Neural cell (in vitro differentiated cells): ENCODE measurements around the gene XK. TPM values are rescaled to one million over a fixed set of nuclear protein-coding genes. Genes with fewer than 3 reads are reported as not detected.

Experiments
- H2AFZ ChIP-seq: fragments of 200-600, 300-800 bp; sonication (generic), shearing (Covaris generic); 2 replicates; pipeline ENCODE4 v1.6.0; 2014; ENCODE audit warnings: low read depth, mild to moderate bottlenecking, antibody characterized with exemption, low read length, moderate library complexity
- H3F3A ChIP-seq: fragments of 200-600 bp; shearing (Covaris generic); 2 replicates; pipeline ENCODE4 v1.6.1; 2016; ENCODE audit warnings: mild to moderate bottlenecking, moderate library complexity, mixed read lengths, antibody characterized with exemption, low read length; ENCODE audit not compliant: insufficient read depth, poor library complexity, severe bottlenecking
- H3K27ac ChIP-seq: fragments of 200-600, 300-800 bp; sonication (generic), shearing (Covaris generic); 2 replicates; pipeline ENCODE4 v1.5.1; 2014; ENCODE audit warnings: mild to moderate bottlenecking, low read length, moderate library complexity
- H3K27me3 ChIP-seq: fragments of 300-800, 200-600 bp; sonication (generic), shearing (Covaris generic); 2 replicates; pipeline ENCODE4 v1.6.0; 2014; ENCODE audit warnings: mild to moderate bottlenecking, low read depth, low read length, moderate library complexity; ENCODE audit not compliant: insufficient read depth
- H3K36me3 ChIP-seq: fragments of 300-800, 200-600 bp; sonication (generic), shearing (Covaris generic); 2 replicates; pipeline ENCODE4 v1.5.1; 2014; ENCODE audit warnings: mild to moderate bottlenecking, antibody characterized with exemption, low read length, moderate library complexity; ENCODE audit not compliant: insufficient read depth
- H3K4me2 ChIP-seq: fragments of 300-800, 200-600 bp; sonication (generic), shearing (Covaris generic); 2 replicates; pipeline ENCODE4 v1.6.0; 2014; ENCODE audit warnings: mild to moderate bottlenecking, low read length
- H3K4me3 ChIP-seq: fragments of 300-800, 200-600 bp; sonication (generic), shearing (Covaris generic); 2 replicates; pipeline ENCODE4 v1.5.1; 2014; ENCODE audit warnings: mild to moderate bottlenecking, low read length, moderate library complexity
- H3K79me2 ChIP-seq: fragments of 200-600 bp; shearing (Covaris generic); replicated peaks from 2 replicates; pipeline ENCODE4 v1.6.0; 2014; ENCODE audit warnings: mild to moderate bottlenecking, low read length, moderate library complexity; ENCODE audit not compliant: insufficient read depth
- H3K9ac ChIP-seq: fragments of 300-800, 200-600 bp; sonication (generic), shearing (Covaris generic); 2 replicates; pipeline ENCODE4 v1.6.1; 2016; ENCODE audit warnings: mild to moderate bottlenecking, low read length, mixed read lengths
- H3K9me2 ChIP-seq: fragments of 200-600 bp; shearing (Covaris generic); 2 replicates; pipeline ENCODE4 v1.6.1; 2016; ENCODE audit warnings: mild to moderate bottlenecking, low read length, mixed read lengths; ENCODE audit not compliant: insufficient read depth
- H3K9me3 ChIP-seq: fragments of 200-600, 300-800 bp; sonication (generic), shearing (Covaris generic); 2 replicates; pipeline ENCODE4 v1.6.1; 2016; ENCODE audit warnings: mild to moderate bottlenecking, mixed run types, low read length, moderate library complexity, mixed read lengths
- H4K20me1 ChIP-seq: fragments of 200-600 bp; shearing (Covaris generic); 2 replicates; pipeline ENCODE4 v1.6.1; 2016; ENCODE audit warnings: mild to moderate bottlenecking, mixed run types; ENCODE audit not compliant: insufficient read depth
- CTCF ChIP-seq: fragments of 450-650 bp; IDR thresholded peaks from 2 replicates; pipeline ENCODE4 v1.5.1; 2014; ENCODE audit warnings: antibody characterized with exemption, mild to moderate bottlenecking, moderate library complexity; ENCODE audit not compliant: poor library complexity, severe bottlenecking
- MXI1 ChIP-seq: fragments of 450-650 bp; conservative IDR thresholded peaks from 2 replicates; pipeline ENCODE4 v1.6.1; 2014; ENCODE audit warnings: antibody characterized with exemption, mild to moderate bottlenecking; ENCODE audit not compliant: poor library complexity, severe bottlenecking
- POLR2AphosphoS5 ChIP-seq: IDR thresholded peaks from 2 replicates; pipeline ENCODE4 v1.6.1; 2012
- RAD21 ChIP-seq: fragments of 450-650 bp; conservative IDR thresholded peaks from 2 replicates; pipeline ENCODE4 v1.6.1; 2014; ENCODE audit warnings: antibody characterized with exemption, mild to moderate bottlenecking, moderate library complexity
- REST ChIP-seq: IDR thresholded peaks from 2 replicates; pipeline ENCODE4 v1.6.1; 2012; ENCODE audit warnings: borderline replicate concordance
- SMC3 ChIP-seq: fragments of 450-650 bp; conservative IDR thresholded peaks from 2 replicates; pipeline ENCODE4 v1.6.1; 2014; ENCODE audit warnings: antibody characterized with exemption, mild to moderate bottlenecking, moderate library complexity; ENCODE audit not compliant: poor library complexity
- TAF1 ChIP-seq: IDR thresholded peaks from 2 replicates; pipeline ENCODE4 v1.6.1; 2012; ENCODE audit warnings: low read depth
- polyA plus RNA-seq: library from polyadenylated mRNA; depleted of rRNA; stranded (reverse); fragments of >200 nt; gene quantifications from 2 replicates; pipeline ENCODE4 v1.2.3, GENCODE V29; 2014

XK gene
- polyA plus RNA-seq, 1 donor from 2014 or later, result 1.8 TPM

GRCh38 chrX:37659047-37659446 is 26.5 kb upstream of the XK start:
- Histone ChIP-seq H3K9ac (no peak overlapping the region), H4K20me1 (no peaks in the 10 kb centered on the region), H3F3A (no peaks in the 10 kb centered on the region), H3K9me3 (no peaks in the 10 kb centered on the region), H3K9me2 (no peaks in the 10 kb centered on the region), H3K79me2 (no peaks in the 10 kb centered on the region), H3K4me3 (no peak overlapping the region), H3K4me2 (no peak overlapping the region), H3K36me3 (no peaks in the 10 kb centered on the region), H2AFZ (no peak overlapping the region), H3K27ac (no peak overlapping the region), H3K27me3 (no peaks in the 10 kb centered on the region)
- no peak for TF ChIP-seq POLR2AphosphoS5
- TF ChIP-seq RAD21, result no peak
- TF ChIP-seq MXI1, result no peak

GRCh38 chrX:37662181-37662580 is 23.4 kb upstream of the XK start:
- H2AFZ ChIP-seq, result no peak overlapping the region
- no peak overlapping the region for H3K4me2 ChIP-seq
- no peaks in the 10 kb centered on the region for H3F3A ChIP-seq
- no peak overlapping the region for H3K27ac ChIP-seq
- no peak for TF ChIP-seq SMC3
- no peaks in the 10 kb centered on the region for H4K20me1 ChIP-seq
- H3K36me3 ChIP-seq, result no peaks in the 10 kb centered on the region
- H3K9ac ChIP-seq, result no peak overlapping the region
- no peak overlapping the region for H3K4me3 ChIP-seq
- H3K9me2 ChIP-seq, result no peaks in the 10 kb centered on the region
- no peaks in the 10 kb centered on the region for H3K79me2 ChIP-seq
- H3K9me3 ChIP-seq, result no peaks in the 10 kb centered on the region
- H3K27me3 ChIP-seq, result no peaks in the 10 kb centered on the region

- Histone ChIP-seq H3K9ac (no peak overlapping the region), H3K9me2 (no peaks in the 10 kb centered on the region), H3K27ac (no peak overlapping the region)
Observed at GRCh38 chrX:37666516-37666915, 19.1 kb upstream of the XK start.

More at GRCh38 chrX:37666516-37666915, 19.1 kb upstream of the XK start:
- H2AFZ ChIP-seq, result no peak overlapping the region
- no peak for TF ChIP-seq REST
- no peak for TF ChIP-seq POLR2AphosphoS5
- TF ChIP-seq CTCF, result no peak
- no peak for TF ChIP-seq RAD21
- TF ChIP-seq TAF1, result no peak
- no peak overlapping the region for H3K4me2 ChIP-seq
- no peaks in the 10 kb centered on the region for H4K20me1 ChIP-seq
- H3K36me3 ChIP-seq, result no peaks in the 10 kb centered on the region
- H3K9me3 ChIP-seq, result no peaks in the 10 kb centered on the region
- no peaks in the 10 kb centered on the region for H3K79me2 ChIP-seq
- no peak overlapping the region for H3K4me3 ChIP-seq
- H3F3A ChIP-seq, result no peaks in the 10 kb centered on the region
- H3K27me3 ChIP-seq, result no peaks in the 10 kb centered on the region
